Left ventricle myocardium inferior (tissue), 1 donor: ENCODE measurements around the gene ASTN2. TPM values are rescaled to one million over a fixed set of nuclear protein-coding genes. Genes with fewer than 3 reads are reported as not detected.

Experiments used
- DNase-seq: peaks from one replicate; pipeline ENCODE4 v3.0.0-alpha.2; 2020
- H3K27ac ChIP-seq: fragments of 200-600 bp; replicated peaks from 2 replicates; pipeline ENCODE4 v1.8.0; 2021
- H3K27me3 ChIP-seq: fragments of 200-600 bp; 2 replicates; pipeline ENCODE4 v1.8.0; 2021; ENCODE audit warnings: low read depth
- H3K36me3 ChIP-seq: fragments of 200-600 bp; 2 replicates; pipeline ENCODE4 v1.8.0; 2021
- H3K4me1 ChIP-seq: fragments of 200-600 bp; 2 replicates; pipeline ENCODE4 v1.8.0; 2021
- H3K4me3 ChIP-seq: fragments of 200-600 bp; 2 replicates; pipeline ENCODE4 v1.8.0; 2021; ENCODE audit warnings: mild to moderate bottlenecking, moderate library complexity
- H3K9me3 ChIP-seq: fragments of 200-600 bp; replicated peaks from 2 replicates; pipeline ENCODE4 v1.8.0; 2021
- CTCF ChIP-seq: fragments of 200-600 bp; IDR thresholded peaks from 2 replicates; pipeline ENCODE4 v1.8.0; 2021; ENCODE audit warnings: antibody characterized with exemption, mild to moderate bottlenecking, borderline replicate concordance
- intact Hi-C: fragments of 100-400 bp; cut with micrococcal nuclease; formaldehyde crosslinking; loops from one replicate; pipeline ENCODE4 v1.11.0; 2022
- total RNA-seq: library from RNA; stranded (reverse); fragmentation: NEBNext Ultra II Directional; extraction: Animal tissue kit (Norgen Biotek cat#: 25700); gene quantifications from one replicate; pipeline ENCODE4 v1.2.1, GENCODE V29; 2021
- donor health status: DM: no; HTN: yes; CAD: no; lungs with severe emphysema.

The ASTN2 gene
- total RNA-seq, 1 donor from 2014 or later, result 6.1 TPM

GRCh38 chr9:116448431-116448830 is 966.4 kb downstream of the ASTN2 start:
- intact Hi-C loops, result no loop called here
- Histone ChIP-seq H3K27ac (no peak overlapping the region), H3K36me3 (no peaks in the 10 kb centered on the region)

GRCh38 chr9:116447934-116448333 is 966.9 kb downstream of the ASTN2 start:
- H3K4me1 ChIP-seq, result no peaks in the 10 kb centered on the region
- intact Hi-C loops, result no loop called here
- no peak for DNase-seq

More at GRCh38 chr9:116448431-116448830, 966.4 kb downstream of the ASTN2 start:
- Histone ChIP-seq H3K4me3 (no peak overlapping the region), H3K4me1 (no peaks in the 10 kb centered on the region), H3K9me3 (no peaks in the 10 kb centered on the region), H3K27me3 (no peaks in the 10 kb centered on the region)
- DNase-seq, result no peak
- TF ChIP-seq CTCF, result no peak

GRCh38 chr9:116442528-116442927 is 972.3 kb downstream of the ASTN2 start:
- TF ChIP-seq CTCF, result no peak
- intact Hi-C loops, result no loop called here
- Histone ChIP-seq H3K27ac (no peak overlapping the region), H3K9me3 (no peaks in the 10 kb centered on the region), H3K4me1 (no peaks in the 10 kb centered on the region), H3K36me3 (peaks cover 27% of the 10 kb centered on the region), H3K27me3 (no peaks in the 10 kb centered on the region), H3K4me3 (no peak overlapping the region)
- no peak for DNase-seq

More at GRCh38 chr9:116447934-116448333, 966.9 kb downstream of the ASTN2 start:
- Histone ChIP-seq H3K4me3 (no peak overlapping the region), H3K9me3 (no peaks in the 10 kb centered on the region), H3K27ac (no peak overlapping the region), H3K36me3 (no peaks in the 10 kb centered on the region), H3K27me3 (no peaks in the 10 kb centered on the region)
- TF ChIP-seq CTCF, result no peak

GRCh38 chr9:116437411-116438370 is 977.2 kb downstream of the ASTN2 start:
- DNase-seq, result no peak
- Histone ChIP-seq H3K4me1 (peaks cover 7% of the 10 kb centered on the region), H3K27ac (no peak overlapping the region), H3K4me3 (no peak overlapping the region), H3K9me3 (no peaks in the 10 kb centered on the region), H3K36me3 (peaks cover 27% of the 10 kb centered on the region), H3K27me3 (no peaks in the 10 kb centered on the region)
- intact Hi-C loops, result no loop called here
- no peak for TF ChIP-seq CTCF

- Histone ChIP-seq H3K4me3 (no peak overlapping the region), H3K36me3 (peaks cover 17% of the 10 kb centered on the region), H3K27me3 (no peaks in the 10 kb centered on the region), H3K4me1 (peaks cover 7% of the 10 kb centered on the region), H3K9me3 (no peaks in the 10 kb centered on the region), H3K27ac (no peak overlapping the region)
- no peak for DNase-seq
- intact Hi-C loops, result no loop called here
- no peak for TF ChIP-seq CTCF
Observed at GRCh38 chr9:116436121-116436520, 978.7 kb downstream of the ASTN2 start.
